Uterus (tissue), 4 donors: ENCODE data around the gene STX12. TPM values are rescaled to one million over a fixed set of nuclear protein-coding genes. Genes with fewer than 3 reads are reported as not detected.

ENCODE experiments used
- DNase-seq, 2 donors: peaks; one replicate each; pipeline ENCODE4 v3.0.0-alpha.2; 2019 to 2020
- H3K27ac ChIP-seq, 2 donors: fragments of 200-600 bp; sonication (generic); 1 replicate in 1 of 2; 2 replicates in 1 of 2; pipeline ENCODE4 v1.5.1; 2016 to 2018
- H3K27me3 ChIP-seq, 2 donors: fragments of 200-600 bp; sonication (generic); one replicate each; pipeline ENCODE4 v1.5.1; 2018 to 2019; ENCODE audit warnings: control low read depth in 1 of 2
- H3K36me3 ChIP-seq, 2 donors: fragments of 200-600 bp; sonication (generic); one replicate each; pipeline ENCODE4 v1.5.1; 2019; ENCODE audit warnings: control low read depth in 1 of 2
- H3K4me1 ChIP-seq, 2 donors: fragments of 200-600 bp; sonication (generic); one replicate each; pipeline ENCODE4 v1.5.1; 2018 to 2019; ENCODE audit warnings: control low read depth in 1 of 2
- H3K4me3 ChIP-seq, 2 donors: fragments of 200-600 bp; sonication (generic); 1 replicate in 1 of 2; 2 replicates in 1 of 2; pipeline ENCODE4 v1.5.1; 2018 to 2019; ENCODE audit warnings: mild to moderate bottlenecking in 1 of 2
- H3K9me3 ChIP-seq, 2 donors: fragments of 200-600 bp; sonication (generic); one replicate each; pipeline ENCODE4 v1.5.1; 2019; ENCODE audit warnings: control low read depth in 1 of 2
- POLR2A ChIP-seq, 2 donors: fragments of 450-650 bp; IDR thresholded peaks; one replicate each; pipeline ENCODE4 v1.6.1; 2016; ENCODE audit warnings: antibody characterized with exemption in 2 of 2, mild to moderate bottlenecking in 1 of 2, moderate library complexity in 1 of 2
- intact Hi-C: fragments of 100-400 bp; cut with DNase I; formaldehyde crosslinking; loops from one replicate; pipeline ENCODE4 v1.15.1; 2023; ENCODE audit warnings: low total_unique reads
- total RNA-seq, 4 donors: library from RNA; depleted of rRNA in 3 of 4; stranded (reverse); fragments of >200 nt in 3 of 4; gene quantifications; one replicate each; pipeline versions ENCODE4 v1.1.0 to v1.2.4, GENCODE V29; 2014 to 2023
- TF ChIP-seq, protein P1 (sequence below), 4 experiments: fragments of 200-600 bp in 2 of 4; fragments of 450-650 bp in 2 of 4; sonication (generic) in 2 of 4; IDR thresholded peaks; one replicate each; pipeline ENCODE4 v1.5.1; 2016 to 2019; ENCODE audit warnings: antibody characterized with exemption in 4 of 4, mild to moderate bottlenecking in 2 of 4, moderate library complexity in 1 of 4
- donor health status: DM: yes; HTN: yes; CAD: no.

The STX12 gene
- total RNA-seq, 4 donors from 2014 or later: 24.4 to 67.8 (median 56.2) TPM

DNA sequence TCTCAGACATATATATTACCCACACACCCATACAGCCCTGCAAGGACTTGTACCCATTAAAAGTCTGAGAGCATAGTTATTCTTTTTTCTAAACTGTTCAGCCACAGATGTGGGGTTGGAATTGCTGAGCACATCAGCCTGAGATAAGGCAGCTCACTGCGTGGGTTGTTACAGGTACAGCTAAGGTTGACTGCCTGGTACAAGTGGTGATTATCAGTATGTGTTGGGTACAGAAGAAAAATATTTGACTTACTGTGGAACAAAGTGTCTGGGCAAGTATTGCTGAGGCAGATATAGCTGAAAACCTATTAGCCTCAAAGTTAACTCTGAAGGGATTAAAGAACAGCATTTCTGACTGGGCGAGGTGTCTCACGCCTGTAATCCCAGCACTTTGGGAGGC, 5.0 kb downstream of the STX12 start:
- H3K4me1 ChIP-seq: no peaks in the 10 kb centered on the region
- no peak for DNase-seq
- H3K4me3 ChIP-seq: no peak overlapping the region
- no peaks in the 10 kb centered on the region for H3K27me3 ChIP-seq
- no peaks in the 10 kb centered on the region for H3K9me3 ChIP-seq
- intact Hi-C loops: no loop called here
- H3K27ac ChIP-seq: no peak overlapping the region
- TF ChIP-seq, protein P1, sequence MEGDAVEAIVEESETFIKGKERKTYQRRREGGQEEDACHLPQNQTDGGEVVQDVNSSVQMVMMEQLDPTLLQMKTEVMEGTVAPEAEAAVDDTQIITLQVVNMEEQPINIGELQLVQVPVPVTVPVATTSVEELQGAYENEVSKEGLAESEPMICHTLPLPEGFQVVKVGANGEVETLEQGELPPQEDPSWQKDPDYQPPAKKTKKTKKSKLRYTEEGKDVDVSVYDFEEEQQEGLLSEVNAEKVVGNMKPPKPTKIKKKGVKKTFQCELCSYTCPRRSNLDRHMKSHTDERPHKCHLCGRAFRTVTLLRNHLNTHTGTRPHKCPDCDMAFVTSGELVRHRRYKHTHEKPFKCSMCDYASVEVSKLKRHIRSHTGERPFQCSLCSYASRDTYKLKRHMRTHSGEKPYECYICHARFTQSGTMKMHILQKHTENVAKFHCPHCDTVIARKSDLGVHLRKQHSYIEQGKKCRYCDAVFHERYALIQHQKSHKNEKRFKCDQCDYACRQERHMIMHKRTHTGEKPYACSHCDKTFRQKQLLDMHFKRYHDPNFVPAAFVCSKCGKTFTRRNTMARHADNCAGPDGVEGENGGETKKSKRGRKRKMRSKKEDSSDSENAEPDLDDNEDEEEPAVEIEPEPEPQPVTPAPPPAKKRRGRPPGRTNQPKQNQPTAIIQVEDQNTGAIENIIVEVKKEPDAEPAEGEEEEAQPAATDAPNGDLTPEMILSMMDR (IDR thresholded peaks at IDR 0.05): no peak
- TF ChIP-seq POLR2A (IDR thresholded peaks at IDR 0.05): no peak
- no peaks in the 10 kb centered on the region for H3K36me3 ChIP-seq

DNA sequence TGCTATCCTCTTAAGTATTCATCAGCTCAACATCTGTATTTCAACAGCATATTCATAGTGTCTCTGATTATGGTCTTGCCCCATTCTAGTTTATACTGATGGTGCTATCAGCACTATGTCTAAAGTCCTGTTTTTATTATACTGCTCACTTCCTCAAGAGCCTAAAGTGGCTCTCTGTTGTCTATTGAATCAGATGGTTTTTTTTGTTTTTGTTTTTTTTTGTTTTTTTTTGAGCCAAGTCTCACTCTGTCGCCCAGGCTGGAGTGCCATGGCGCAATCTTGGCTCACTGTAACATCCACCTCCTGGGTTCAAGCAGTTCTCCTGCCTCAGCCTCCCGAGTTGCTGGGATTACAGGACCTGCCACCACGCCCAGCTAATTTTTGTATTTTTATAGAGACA, 6.1 kb downstream of the STX12 start:
- no peaks in the 10 kb centered on the region for H3K27me3 ChIP-seq
- no peaks in the 10 kb centered on the region for H3K9me3 ChIP-seq
- TF ChIP-seq POLR2A (IDR thresholded peaks at IDR 0.05): no peak
- TF ChIP-seq, protein P1 (IDR thresholded peaks at IDR 0.05): no peak
- H3K4me3 ChIP-seq: no peak overlapping the region
- no peaks in the 10 kb centered on the region for H3K36me3 ChIP-seq
- DNase-seq: no peak
- H3K4me1 ChIP-seq: no peaks in the 10 kb centered on the region
- intact Hi-C loops: no loop called here
- no peak overlapping the region for H3K27ac ChIP-seq

DNA sequence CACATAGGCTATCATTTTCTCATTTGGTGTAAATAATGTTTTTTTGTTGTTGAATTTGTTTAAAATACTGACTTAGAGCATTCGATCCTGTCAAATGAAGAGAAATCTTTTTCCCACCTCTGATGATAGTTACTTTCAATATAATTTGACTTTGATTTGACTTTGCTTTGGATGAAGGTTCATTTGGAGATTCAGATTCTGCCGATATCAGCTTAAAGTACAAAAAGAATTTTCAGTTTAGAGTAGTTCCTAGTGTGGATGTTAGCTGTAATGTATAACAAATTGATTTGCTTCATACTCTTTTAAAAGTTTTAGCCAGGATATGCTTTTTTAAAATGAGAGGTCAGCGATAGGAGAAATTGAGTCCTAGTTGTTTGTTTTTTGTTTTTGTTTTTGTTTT, 9.9 kb downstream of the STX12 start:
- no peak for TF ChIP-seq POLR2A (IDR thresholded peaks at IDR 0.05)
- TF ChIP-seq, protein P1 (IDR thresholded peaks at IDR 0.05): no peak
- Histone ChIP-seq H3K27me3 (no peaks in the 10 kb centered on the region), H3K9me3 (no peaks in the 10 kb centered on the region), H3K4me1 (no peaks in the 10 kb centered on the region), H3K4me3 (no peak overlapping the region), H3K36me3 (no peaks in the 10 kb centered on the region), H3K27ac (no peak overlapping the region)
- DNase-seq: no peak
- intact Hi-C loops: no loop called here

DNA sequence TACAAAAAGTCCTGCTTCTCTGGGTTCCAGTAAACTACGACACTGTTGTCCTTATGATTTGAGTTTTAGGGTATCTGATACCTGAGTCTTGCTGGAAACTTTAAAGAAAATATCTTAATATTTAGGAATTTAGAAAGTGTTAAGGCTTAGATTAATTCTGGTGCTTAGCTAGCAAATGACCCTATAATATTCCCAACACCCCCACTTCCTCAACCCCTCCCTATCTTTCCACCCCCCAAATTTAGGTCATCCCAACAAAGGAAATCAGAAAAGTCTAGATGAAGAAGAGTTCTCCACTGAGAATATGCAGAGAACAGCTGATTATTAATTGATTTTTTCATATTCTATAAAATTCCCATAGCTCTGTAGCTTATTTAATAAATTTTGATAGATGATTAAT, 11.7 kb downstream of the STX12 start:
- no peak for DNase-seq
- no peaks in the 10 kb centered on the region for H3K9me3 ChIP-seq
- intact Hi-C loops: no loop called here
- H3K36me3 ChIP-seq: no peaks in the 10 kb centered on the region
- no peaks in the 10 kb centered on the region for H3K27me3 ChIP-seq
- no peaks in the 10 kb centered on the region for H3K4me1 ChIP-seq
- no peak overlapping the region for H3K27ac ChIP-seq
- H3K4me3 ChIP-seq: no peak overlapping the region
- no peak for TF ChIP-seq POLR2A (IDR thresholded peaks at IDR 0.05)

DNA sequence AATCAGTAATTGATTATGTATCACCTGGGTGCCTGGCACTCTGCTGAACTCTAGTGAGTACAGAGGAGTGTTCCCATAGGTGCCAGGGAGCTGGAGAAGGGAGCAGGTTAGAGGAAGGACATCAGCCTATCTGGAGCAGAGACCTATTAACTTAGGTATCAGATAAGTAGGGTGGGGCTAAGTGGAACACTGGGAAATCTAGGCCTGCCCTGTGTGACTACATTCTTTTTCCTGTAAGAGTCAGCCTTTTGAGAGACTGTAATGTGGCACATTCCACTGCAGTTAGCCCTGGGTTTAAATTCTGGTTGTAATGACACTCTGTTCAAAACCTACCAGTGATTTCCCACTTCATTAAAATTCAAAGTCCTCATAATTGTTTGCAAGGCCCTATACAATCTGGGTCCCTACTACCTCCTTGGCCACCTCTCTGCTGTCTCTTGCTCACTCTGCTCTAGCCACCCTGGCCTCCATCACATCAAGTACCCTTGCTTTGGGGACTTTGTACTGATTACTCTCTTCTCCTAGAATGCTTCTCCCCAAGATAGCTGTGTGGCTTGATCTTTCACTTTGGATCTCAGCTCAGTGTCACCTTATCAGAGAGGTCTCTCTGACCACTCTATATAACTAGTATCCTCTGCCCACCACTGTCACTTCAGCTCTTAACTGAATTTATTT, 12.9 kb downstream of the STX12 start:
- no peak for DNase-seq
- no peaks in the 10 kb centered on the region for H3K36me3 ChIP-seq
- no peak overlapping the region for H3K27ac ChIP-seq
- no peaks in the 10 kb centered on the region for H3K4me1 ChIP-seq
- H3K9me3 ChIP-seq: no peaks in the 10 kb centered on the region
- intact Hi-C loops: no loop called here
- no peak overlapping the region for H3K4me3 ChIP-seq
- H3K27me3 ChIP-seq: no peaks in the 10 kb centered on the region
- no peak for TF ChIP-seq POLR2A (IDR thresholded peaks at IDR 0.05)
- TF ChIP-seq, protein P1 (IDR thresholded peaks at IDR 0.05): no peak

DNA sequence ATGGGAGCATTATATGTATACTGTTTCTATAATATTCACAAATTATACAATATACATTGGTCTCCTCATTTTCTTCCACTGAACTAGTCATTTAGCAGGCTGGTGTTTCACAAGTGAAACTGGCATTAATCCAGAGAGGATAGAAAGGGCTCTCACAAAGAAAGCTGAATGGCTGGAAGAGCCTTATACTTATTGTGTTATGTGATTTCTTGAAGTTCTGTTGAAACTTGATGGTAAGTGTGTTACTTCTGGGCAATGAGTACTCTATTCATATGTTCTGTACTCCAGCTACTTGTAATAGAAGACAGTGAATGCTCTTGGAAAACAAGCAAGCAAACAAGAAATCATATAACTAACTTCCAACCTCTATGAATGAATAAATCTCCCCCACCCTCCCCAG, 14.9 kb downstream of the STX12 start:
- H3K4me1 ChIP-seq: no peaks in the 10 kb centered on the region
- no peak overlapping the region for H3K27ac ChIP-seq
- TF ChIP-seq, protein P1 (IDR thresholded peaks at IDR 0.05): no peak
- TF ChIP-seq POLR2A (IDR thresholded peaks at IDR 0.05): no peak
- H3K9me3 ChIP-seq: no peaks in the 10 kb centered on the region
- DNase-seq: no peak
- no peaks in the 10 kb centered on the region for H3K27me3 ChIP-seq
- intact Hi-C loops: no loop called here
- H3K4me3 ChIP-seq: no peak overlapping the region
- H3K36me3 ChIP-seq: no peaks in the 10 kb centered on the region
